Ovary (tissue), 9 donors: ENCODE results near the gene KHDC4. TPM values are rescaled to one million over a fixed set of nuclear protein-coding genes. Genes with fewer than 3 reads are reported as not detected.

Experiments used
- DNase-seq, 5 donors: peaks; one replicate each; pipeline ENCODE4 v3.0.0-alpha.2; 2019 to 2020
- H3K27ac ChIP-seq, 2 donors: fragments of 200-600 bp; one replicate each; pipeline versions ENCODE4 v1.5.1 to v1.8.0; 2019 to 2022
- H3K27me3 ChIP-seq: fragments of 200-600 bp; one replicate; pipeline ENCODE4 v1.8.0; 2022
- H3K36me3 ChIP-seq: fragments of 200-600 bp; sonication (generic); one replicate; pipeline ENCODE4 v1.5.1; 2019
- H3K4me1 ChIP-seq: one replicate; pipeline ENCODE4 v1.8.1; 2013; ENCODE audit warnings: mild to moderate bottlenecking, moderate library complexity; ENCODE audit not compliant: insufficient read depth
- H3K4me3 ChIP-seq: fragments of 200-600 bp; sonication (generic); one replicate; pipeline ENCODE4 v1.5.1; 2017
- H3K9me3 ChIP-seq, 2 donors: fragments of 200-600 bp in 1 of 2; sonication (generic) in 1 of 2; one replicate each; pipeline versions ENCODE4 v1.5.1 to v1.8.1; 2013 to 2019; ENCODE audit warnings: mild to moderate bottlenecking in 1 of 2, moderate library complexity in 1 of 2
- EP300 ChIP-seq: sonication (generic); formaldehyde crosslinking; IDR thresholded peaks from one replicate; pipeline ENCODE4 v1.6.1; 2017; ENCODE audit warnings: antibody characterized with exemption
- POLR2A ChIP-seq: fragments of 450-650 bp; IDR thresholded peaks from one replicate; pipeline ENCODE4 v1.6.1; 2017; ENCODE audit warnings: antibody characterized with exemption, mild to moderate bottlenecking, moderate library complexity
- WGBS, 3 donors: extraction: QIAGEN DNeasy Blood & Tissue Kit in 1 of 3; methylation state at CpG; one replicate each; pipeline versions ENCODE4 v1.1.5 to v1.1.7; 2013 to 2017; 5-methylcytosine and 5-hydroxymethylcytosine counted together
- intact Hi-C, 4 donors: fragments of 100-400 bp; cut with DNase I; formaldehyde crosslinking; loops; one replicate each; pipeline versions ENCODE4 v1.11.0 to v1.15.1; 2022 to 2023
- polyA plus RNA-seq, 2 donors: library from polyadenylated mRNA; stranded (reverse); fragments of 200-250 nt in 1 of 2; fragments of 350-450 nt in 1 of 2; fragmentation: Illumina TruSeq in 1 of 2; extraction: RNeasy Lipid Tissue Mini Kit (QIAGEN cat#74804) in 1 of 2; gene quantifications; one replicate each; pipeline ENCODE4 v1.2.3, GENCODE V29; 2013 to 2014
- total RNA-seq, 7 donors: library from RNA; depleted of rRNA in 2 of 7; stranded (reverse); fragments of >200 nt in 2 of 7; fragmentation: NEBNext Ultra II Directional in 3 of 7; extraction: Animal tissue kit (Norgen Biotek cat#: 25700) in 3 of 7; gene quantifications; one replicate each; pipeline versions ENCODE4 v1.1.0 to v1.2.4, GENCODE V29; 2016 to 2023
- TF ChIP-seq, protein P1 (sequence below), 3 donors: fragments of 450-650 bp in 2 of 3; fragments of 200-600 bp in 1 of 3; IDR thresholded peaks; one replicate each; pipeline versions ENCODE4 v1.5.1 to v1.8.0; 2016 to 2022; ENCODE audit warnings: antibody characterized with exemption in 3 of 3, mild to moderate bottlenecking in 1 of 3
- donor health status: DM: no; HTN: no; CAD: no; lungs with moderate emphysema.
- donor health status: DM: no; HTN: no; CAD: no.
- donor health status: Bipolar disorder and iron deficiency.
- donor health status: DM: yes; HTN: yes; CAD: no.
- donor health status: DM: no; HTN: no; CAD: no.
- donor health status: DM: yes; HTN: yes; CAD: no.

KHDC4 gene
- total and polyA plus RNA-seq, 9 donors, result 35.4 to 61.1 (median 46.4) TPM

DNA sequence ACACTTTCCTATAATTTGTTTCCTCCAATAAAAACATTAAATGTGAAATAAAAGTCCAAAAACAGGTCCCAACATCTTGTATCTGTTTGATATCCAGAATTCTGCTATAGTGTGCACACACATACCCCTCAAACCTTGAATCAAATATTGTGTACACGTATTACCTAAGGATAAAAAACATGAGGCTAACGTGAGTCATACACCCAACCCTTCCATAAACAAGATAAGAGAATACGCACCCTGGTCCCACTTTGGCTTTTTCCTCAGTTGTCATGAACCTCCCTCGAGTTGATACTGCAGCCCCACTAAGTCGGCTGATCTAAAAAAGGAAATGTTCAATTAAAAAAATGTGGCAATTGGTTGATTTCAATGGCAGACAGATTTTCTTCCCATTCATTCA is 5.2 kb downstream of the KHDC4 start:
- no peak for DNase-seq
- no peaks in the 10 kb centered on the region for H3K36me3 ChIP-seq
- intact Hi-C loops, result no loop called here

GRCh38 chr1:155925506-155925905 is 8.7 kb downstream of the KHDC4 start:
- intact Hi-C loops, result no loop called here
- Histone ChIP-seq H3K9me3 (no peaks in the 10 kb centered on the region), H3K27me3 (no peaks in the 10 kb centered on the region), H3K27ac (no peak overlapping the region), H3K4me3 (no peak overlapping the region), H3K4me1 (no peaks in the 10 kb centered on the region), H3K36me3 (no peaks in the 10 kb centered on the region)
- TF ChIP-seq POLR2A, result no peak
- TF ChIP-seq, protein P1, sequence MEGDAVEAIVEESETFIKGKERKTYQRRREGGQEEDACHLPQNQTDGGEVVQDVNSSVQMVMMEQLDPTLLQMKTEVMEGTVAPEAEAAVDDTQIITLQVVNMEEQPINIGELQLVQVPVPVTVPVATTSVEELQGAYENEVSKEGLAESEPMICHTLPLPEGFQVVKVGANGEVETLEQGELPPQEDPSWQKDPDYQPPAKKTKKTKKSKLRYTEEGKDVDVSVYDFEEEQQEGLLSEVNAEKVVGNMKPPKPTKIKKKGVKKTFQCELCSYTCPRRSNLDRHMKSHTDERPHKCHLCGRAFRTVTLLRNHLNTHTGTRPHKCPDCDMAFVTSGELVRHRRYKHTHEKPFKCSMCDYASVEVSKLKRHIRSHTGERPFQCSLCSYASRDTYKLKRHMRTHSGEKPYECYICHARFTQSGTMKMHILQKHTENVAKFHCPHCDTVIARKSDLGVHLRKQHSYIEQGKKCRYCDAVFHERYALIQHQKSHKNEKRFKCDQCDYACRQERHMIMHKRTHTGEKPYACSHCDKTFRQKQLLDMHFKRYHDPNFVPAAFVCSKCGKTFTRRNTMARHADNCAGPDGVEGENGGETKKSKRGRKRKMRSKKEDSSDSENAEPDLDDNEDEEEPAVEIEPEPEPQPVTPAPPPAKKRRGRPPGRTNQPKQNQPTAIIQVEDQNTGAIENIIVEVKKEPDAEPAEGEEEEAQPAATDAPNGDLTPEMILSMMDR (IDR thresholded peaks at IDR 0.05), result no peak
- no peak for TF ChIP-seq EP300
- no peak for DNase-seq
- WGBS, 3 donors, result 93 to 95% (median 95%) methylated on average over 2 of the region's 2 CpGs

More for the DNA sequence above, 5.2 kb downstream of the KHDC4 start:
- Histone ChIP-seq H3K4me3 (no peak overlapping the region), H3K27me3 (no peaks in the 10 kb centered on the region), H3K27ac (no peak overlapping the region), H3K9me3 (no peaks in the 10 kb centered on the region), H3K4me1 (peaks cover 10% of the 10 kb centered on the region)
- WGBS, 3 donors, result 27 to 42% (median 27%) methylated on average over 5 of the region's 5 CpGs
- TF ChIP-seq, protein P1 (IDR thresholded peaks at IDR 0.05), result no peak
- TF ChIP-seq POLR2A (no peak), EP300 (no peak)

- no peaks in the 10 kb centered on the region for H3K36me3 ChIP-seq
- intact Hi-C loops, result no loop called here
Measured at GRCh38 chr1:155920717-155921116, 13.5 kb downstream of the KHDC4 start.

GRCh38 chr1:155919801-155920200 is 14.4 kb downstream of the KHDC4 start:
- DNase-seq, result no peak
- H3K27me3 ChIP-seq, result no peaks in the 10 kb centered on the region
- H3K9me3 ChIP-seq, result no peaks in the 10 kb centered on the region
- H3K4me3 ChIP-seq, result no peak overlapping the region
- TF ChIP-seq POLR2A (no peak), EP300 (no peak)
- TF ChIP-seq, protein P1 (IDR thresholded peaks at IDR 0.05), result no peak
- 94 to 98% (median 97%) methylated on average over 2 of the region's 2 CpGs for WGBS, 3 donors
- intact Hi-C loops, result no loop called here
- H3K4me1 ChIP-seq, result no peaks in the 10 kb centered on the region
- H3K36me3 ChIP-seq, result no peaks in the 10 kb centered on the region
- H3K27ac ChIP-seq, result no peak overlapping the region

More at GRCh38 chr1:155920717-155921116, 13.5 kb downstream of the KHDC4 start:
- TF ChIP-seq, protein P1 (IDR thresholded peaks at IDR 0.05), result no peak
- TF ChIP-seq EP300 (no peak), POLR2A (no peak)
- Histone ChIP-seq H3K27me3 (no peaks in the 10 kb centered on the region), H3K4me1 (no peaks in the 10 kb centered on the region), H3K4me3 (no peak overlapping the region), H3K9me3 (no peaks in the 10 kb centered on the region), H3K27ac (no peak overlapping the region)
- no peak for DNase-seq
- 83 to 94% (median 89%) methylated on average over 3 of the region's 3 CpGs for WGBS, 3 donors
